M059J (cell line): ENCODE results near the gene MYO5A. TPM values are rescaled to one million over a fixed set of nuclear protein-coding genes. Genes with fewer than 3 reads are reported as not detected.
"Not testable (repeated sequence)": the region's sequence is repeated elsewhere in the genome, so short reads cannot be mapped to it uniquely, and the experiment has no call there.

Experiments
- DNase-seq: peaks from one replicate; pipeline ENCODE4 v3.0.0-alpha.2; 2012; ENCODE audit warnings: low read depth
- total RNA-seq: library from RNA; depleted of rRNA; stranded (reverse); fragments of >200 nt; shearing (Covaris generic); gene quantifications from 2 replicates; pipeline ENCODE4 v1.2.3, GENCODE V29; 2014; rRNA removed

Gene MYO5A
- 14.7 and 23.6 TPM in 2 replicates for total RNA-seq

GRCh38 chr15:52528564-52529340 lies at the start of gene MYO5A:
Gene MYO5A (minus strand): TSS chr15:52528880. CDS start chr15:52528806, 74 bp downstream.
- DNase-seq: peak; percentile 72

DNA sequence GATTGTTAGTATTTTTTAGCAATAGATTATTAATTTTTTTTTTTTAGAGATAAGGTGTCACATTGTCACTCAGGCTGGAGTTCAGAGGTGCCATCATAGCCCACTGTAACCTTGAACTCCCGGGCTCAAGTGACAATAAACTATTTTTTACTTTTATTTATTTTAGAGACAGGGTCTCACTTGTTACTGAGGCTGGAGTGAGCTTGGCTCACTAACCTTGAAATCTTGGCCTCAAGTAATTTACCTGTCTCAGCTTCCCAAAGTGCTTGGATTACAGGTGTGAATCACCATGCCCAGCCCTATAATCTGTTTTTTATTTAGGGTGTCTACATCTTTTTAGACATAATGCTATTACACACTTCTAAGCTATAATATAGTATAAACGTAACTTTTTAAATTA lies 48.0 kb upstream of the MYO5A start:
- DNase-seq: no peak

DNA sequence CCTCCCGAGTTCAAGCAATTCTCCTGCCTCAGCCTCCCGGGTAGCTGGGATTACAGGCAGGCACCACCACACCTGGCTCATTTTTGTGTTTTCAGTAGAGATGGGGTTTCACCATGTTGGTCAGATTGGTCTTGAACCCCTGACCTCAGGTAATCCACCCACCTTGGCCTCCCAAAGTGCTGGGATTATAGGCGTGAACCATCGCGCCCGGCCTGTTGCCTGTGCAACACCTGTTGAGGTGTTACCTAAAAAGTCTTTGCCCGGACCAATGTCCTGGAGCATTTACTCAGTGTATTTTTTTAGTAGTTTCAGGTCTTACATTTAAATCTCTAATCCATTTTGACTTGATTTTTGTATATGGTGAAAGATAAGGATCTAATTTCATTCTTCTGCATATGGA lies 46.9 kb upstream of the MYO5A start:
- DNase-seq: not testable (repeated sequence)

DNA sequence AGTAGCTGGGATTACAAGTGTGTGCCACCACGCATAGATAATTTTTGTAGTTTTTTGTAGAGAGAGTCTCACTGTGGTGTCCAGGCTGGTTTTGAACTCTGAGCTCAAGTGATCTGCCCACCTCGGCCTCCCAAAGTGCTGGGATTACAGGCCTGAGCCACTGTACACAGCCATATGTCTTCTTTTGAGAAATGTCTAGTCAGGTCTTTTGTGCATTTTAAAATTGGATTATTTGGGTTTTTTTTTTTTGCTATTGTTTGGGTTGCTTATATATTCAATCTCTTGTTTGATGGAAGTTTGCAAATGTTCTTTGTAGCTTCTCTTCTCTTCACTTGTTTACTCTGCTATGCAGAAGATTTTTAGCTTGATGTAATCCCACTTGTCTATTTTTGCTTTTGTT lies 46.4 kb upstream of the MYO5A start:
- DNase-seq: no peak

DNA sequence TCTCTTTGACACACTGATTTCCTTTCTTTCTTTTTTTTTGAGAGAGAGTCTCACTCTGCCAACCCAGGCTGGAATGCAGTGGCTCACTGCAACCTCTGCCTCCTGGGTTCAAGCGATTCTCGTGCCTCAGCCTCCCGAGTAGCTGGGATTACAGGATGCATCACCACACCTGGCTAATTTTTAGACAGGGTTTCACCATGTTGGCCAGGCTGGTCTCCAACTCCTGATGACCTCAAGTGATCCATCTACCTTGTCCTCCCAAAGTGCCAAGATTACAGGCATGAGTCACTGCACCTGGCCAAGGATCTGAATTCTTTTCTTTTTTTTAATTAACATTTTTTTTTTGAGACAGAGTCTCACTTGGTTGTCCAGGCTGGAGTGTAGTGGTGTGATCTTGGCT lies 45.9 kb upstream of the MYO5A start:
- DNase-seq: not testable (repeated sequence)

- peak; percentile 92 for DNase-seq
These were observed 40.2 kb upstream of the MYO5A start, which contains the start of gene ARPP19 for GRCh38 chr15:52568601-52569585. Gene ARPP19 (minus strand): TSS chr15:52569030. CDS start chr15:52568892, 138 bp downstream.

DNA sequence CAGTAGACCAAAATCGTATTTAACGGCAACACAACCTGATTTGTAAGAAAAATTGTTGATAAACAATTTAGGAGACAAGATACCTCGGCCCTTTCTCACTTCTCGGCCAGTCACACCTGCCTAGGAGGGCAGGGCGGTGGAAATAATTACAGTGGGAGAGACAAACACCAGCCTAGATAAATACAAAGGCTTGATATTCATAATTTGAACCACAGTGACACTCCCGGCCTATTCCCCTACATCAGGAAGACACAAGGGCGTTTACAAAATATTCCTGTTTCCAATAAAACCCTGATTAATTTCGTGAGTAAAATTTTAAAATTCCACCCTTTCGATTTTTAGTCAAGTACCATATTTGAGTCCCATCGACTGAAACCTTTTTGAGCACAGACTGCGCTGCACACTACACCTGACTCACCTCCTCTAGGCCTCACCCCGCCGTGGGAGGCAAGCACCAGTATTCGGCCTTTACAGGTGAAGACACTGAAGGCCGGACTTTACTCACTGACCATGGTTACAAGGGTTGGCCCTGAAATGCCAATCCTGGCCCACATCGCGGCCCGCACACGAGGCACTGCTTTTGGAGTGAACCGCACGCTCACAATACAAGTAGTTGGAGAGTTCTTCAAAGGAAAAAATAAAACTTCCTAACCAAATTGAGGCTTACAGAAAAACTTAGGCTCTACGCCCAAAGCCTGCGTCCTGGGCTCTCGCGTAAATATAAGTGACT lies 39.4 kb upstream of the MYO5A start:
- DNase-seq: peak; percentile 53

DNA sequence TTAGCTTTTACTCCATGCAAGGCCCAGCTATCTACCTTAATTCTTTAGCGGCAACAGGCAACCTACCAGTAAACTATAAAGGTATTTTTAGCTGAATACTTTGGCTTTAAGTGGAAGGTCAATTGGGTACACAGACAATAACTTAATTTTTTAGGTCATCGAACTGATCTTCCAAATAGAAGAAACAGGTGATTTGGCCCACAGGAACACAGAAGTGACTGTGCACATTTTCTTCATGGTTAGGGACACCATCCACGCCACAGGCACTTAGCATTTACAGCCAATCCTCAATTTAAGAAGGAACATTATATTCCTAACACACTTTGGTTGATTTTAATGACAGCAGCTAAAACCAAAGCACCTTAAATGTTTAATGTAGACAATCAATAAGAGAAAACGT lies 38.2 kb upstream of the MYO5A start:
- no peak for DNase-seq

DNA sequence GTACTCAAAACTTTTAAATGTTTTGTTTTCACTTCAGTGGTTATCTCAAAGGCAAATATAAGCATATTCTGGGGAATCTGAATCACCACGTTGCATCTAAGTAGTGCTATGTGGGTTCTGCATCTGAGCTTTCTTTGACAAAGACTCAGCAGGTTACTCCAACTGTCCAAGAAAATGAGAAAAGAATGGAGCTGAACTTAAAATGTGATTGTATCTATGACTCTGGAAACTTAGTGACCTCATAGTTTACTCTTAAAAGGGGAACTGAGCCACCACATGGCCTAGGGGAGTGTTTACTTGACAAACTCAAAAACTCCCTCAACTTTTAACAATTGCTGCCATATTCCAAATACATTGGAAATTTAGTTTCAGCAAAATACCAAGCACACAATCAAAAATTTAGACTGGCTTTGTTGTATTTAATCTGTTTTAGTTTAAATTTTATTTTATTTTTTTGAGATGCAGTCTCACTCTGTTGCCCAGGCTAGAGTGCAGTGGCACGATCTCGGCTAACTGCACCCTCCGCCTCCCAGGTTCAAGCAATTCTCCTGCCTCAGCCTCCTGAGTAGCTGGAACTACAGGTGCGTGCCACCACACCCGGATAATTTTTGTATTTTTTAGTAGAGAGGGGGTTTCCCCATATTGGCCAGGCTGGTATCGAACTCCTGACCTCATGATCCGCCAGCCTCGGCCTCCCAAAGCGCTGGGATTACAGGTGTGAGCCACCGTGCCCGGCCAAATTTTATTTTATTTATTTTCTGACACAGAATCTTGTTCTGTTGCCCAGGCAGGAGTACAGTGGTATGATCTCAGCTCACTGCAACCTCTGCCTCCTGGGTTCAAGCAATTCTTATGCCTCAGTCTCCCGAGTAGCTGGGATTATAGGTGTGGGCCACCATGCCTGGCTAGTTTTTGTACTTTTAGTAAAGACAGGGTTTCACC lies 37.0 kb upstream of the MYO5A start:
- peak; percentile 49 for DNase-seq

DNA sequence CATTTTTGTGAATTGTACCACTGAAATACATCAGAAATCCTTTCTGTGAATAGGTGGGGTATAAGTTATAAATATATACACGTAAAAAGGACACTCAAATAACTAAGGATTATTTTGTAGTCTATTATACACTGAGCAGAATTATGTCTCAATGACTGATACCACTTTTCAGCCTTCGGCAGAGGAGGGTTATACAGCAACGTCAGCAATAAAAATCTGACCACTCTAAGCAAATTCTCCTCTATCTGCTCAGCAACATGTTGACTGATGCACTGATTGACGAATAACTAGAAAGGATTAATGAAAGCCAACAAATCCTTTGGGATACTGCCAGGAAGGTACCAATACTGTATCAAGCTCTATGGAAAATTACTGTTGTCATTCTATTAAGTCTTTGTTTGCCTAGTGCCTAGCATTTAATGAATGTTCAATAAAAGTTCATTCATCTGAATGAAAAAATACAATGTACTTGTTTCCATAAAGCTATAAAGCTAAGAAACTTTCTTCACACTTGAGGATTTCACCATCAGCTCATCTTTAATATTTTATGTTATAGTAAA lies 34.9 kb upstream of the MYO5A start:
- DNase-seq: no peak

DNA sequence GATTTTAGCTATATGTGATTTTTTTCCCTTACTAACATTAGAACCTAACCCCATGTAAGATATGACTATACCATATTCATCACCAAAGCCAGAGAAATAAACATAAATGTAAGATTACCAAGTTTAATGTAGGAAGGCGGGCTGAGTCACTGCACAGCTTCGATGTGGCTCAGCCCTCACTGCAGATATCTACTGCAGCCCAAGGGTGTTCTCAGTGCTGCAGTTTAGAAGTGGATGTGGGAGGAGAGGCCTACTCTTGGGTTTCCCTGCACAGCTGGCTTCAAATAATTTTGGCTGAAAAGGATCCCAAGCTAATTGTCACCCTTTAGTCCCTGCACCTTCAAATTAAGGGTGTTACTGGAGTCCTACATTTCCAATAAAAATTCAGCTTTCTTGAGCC lies 30.9 kb upstream of the MYO5A start:
- DNase-seq: peak; percentile 23

DNA sequence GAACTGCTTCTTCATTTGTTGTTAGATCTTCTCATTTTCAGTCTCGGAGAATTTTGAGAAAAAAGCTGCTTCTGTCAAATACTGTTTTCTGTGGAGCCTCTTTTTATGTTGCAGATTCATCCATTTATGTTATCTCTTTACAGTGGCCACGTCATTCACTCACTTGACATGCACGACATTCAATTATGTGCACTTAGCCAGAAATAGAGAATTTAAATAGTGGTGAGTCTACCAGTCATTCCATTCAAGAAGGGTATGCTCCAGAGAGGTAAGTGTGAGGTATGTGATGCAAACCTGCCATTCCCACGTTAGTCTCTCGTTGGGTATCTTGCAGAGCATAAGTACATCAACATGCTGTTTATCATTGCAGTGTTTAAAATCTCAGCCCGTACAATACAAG lies 30.3 kb upstream of the MYO5A start:
- no peak for DNase-seq

- peak; percentile 84 for DNase-seq
These were observed 29.5 kb upstream of the MYO5A start for GRCh38 chr15:52558196-52558595.

DNA sequence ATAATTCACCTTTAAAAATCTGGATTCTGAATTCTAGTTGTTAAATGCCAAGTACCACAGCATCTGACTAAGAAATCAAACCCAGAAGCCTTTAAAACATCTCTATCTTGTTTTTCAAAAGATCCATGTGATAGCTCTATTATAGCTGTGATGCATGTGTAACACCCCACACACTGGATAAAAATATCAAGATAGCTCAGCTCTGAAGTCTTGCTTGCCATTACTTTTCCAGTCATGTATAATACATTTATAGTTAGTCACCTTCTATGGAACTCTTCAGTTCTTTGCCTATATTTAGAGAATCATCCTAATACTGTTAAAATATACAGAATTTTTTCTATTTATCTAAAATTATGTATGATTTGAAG lies 28.6 kb upstream of the MYO5A start:
- DNase-seq: no peak

DNA sequence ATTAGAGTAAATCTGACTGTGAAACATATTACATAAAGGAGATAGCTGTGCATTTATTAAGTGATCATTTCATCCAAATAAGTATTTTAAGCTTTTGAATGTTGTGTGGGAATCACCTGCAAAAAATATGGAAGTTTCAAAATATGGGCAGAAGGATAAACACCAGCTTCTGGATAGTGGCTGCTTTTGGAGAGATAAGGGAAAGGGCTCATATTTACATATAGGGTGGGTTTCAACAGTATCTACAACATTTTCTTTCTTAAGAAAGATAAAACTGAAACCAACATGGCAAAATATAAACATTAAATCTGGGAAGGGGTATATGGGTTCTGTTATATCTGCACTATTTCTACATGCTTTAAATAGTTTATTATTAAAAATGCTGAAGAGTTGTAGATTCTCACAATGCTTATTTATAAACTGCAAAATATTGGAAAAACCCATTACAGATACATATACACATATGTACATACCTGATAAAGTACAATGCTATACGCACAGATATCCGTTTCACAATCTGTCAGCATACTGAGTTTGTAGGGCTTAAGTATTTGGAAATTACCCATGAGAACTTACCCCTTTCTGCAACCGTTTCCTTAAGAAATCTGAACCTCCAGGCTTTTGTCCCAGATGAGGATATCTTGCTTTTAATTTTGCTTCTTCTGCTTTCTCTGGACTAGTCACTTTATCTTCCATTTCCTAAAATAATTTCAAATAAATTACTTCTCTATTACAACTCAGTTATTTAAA lies 28.0 kb upstream of the MYO5A start:
- no peak for DNase-seq

- DNase-seq: no peak
These were observed 23.6 kb upstream of the MYO5A start for GRCh38 chr15:52552303-52552702.

DNA sequence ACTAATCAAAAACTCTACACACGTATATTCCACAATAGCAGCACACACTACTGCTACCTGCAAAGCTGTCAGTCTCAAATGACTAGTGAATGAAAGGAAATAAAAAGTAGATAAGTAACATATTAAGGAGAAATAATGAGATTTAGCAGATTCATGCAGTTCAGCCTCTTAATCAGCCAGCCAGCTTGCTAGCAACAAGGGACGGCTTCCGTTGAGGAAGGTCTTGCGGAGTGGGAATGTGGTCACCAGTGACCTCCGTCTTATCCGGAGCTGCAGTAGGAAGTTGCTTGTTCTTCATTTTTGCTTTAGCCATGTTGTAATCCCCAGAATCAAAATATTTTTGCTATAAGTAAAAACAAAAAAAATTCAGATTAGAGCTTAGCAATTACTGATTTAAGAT lies 23.1 kb upstream of the MYO5A start:
- no peak for DNase-seq

- not testable (repeated sequence) for DNase-seq
These were observed 22.5 kb upstream of the MYO5A start for GRCh38 chr15:52551186-52551585.

DNA sequence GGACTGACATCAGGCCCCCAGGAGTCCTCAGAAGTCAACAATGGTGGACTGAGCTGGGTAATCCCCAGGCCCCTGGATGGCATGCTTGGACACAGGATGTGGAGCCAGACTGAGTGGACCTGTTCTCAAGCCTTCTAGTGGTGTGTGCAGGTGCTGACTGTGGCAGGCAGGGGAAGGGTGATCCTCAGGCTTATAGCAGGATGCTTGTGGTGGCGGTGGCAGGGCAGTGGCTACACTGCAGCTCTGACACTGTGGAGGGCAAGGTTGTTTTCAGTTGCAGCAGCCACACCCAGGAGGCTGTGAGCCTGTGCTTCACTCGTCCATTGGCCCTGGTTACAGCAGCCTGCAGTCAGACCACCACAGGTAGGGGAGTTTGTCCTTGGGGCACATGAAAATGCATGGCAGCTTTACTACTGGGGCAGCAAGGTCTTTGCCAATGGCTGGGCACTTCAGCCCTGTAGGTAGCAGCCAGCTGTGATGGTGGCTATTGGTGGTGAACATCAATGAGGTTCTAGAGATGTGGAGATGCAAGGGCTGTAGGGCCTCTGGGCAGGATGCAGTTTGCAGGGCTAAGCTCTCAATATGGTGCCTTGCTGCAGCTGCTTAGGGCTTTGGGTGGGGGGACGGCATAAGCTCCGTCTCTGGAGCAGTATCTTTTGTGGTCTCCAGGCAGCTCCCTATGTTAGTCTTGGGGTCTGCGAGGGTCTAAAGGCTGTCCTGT lies 17.5 kb upstream of the MYO5A start:
- DNase-seq: no peak
